Activated naive CD4-positive, alpha-beta T cell treated with anti-CD3 and anti-CD28 coated beads for 36 hours (primary cell): Measurements from ENCODE around the gene JDP2. TPM values are rescaled to one million over a fixed set of nuclear protein-coding genes. Genes with fewer than 3 reads are reported as not detected.
"Not testable (repeated sequence)": the region's sequence is repeated elsewhere in the genome, so short reads cannot be mapped to it uniquely, and the experiment has no call there.

ENCODE experiments used
- CTCF ChIA-PET: fragments of 350-600 bp; sonication (Branson Sonifier 250); formaldehyde crosslinking; loops from one replicate; lab custom pipeline; 2021; ENCODE audit warnings: antibody characterized with exemption; lab: Charles Lee
- DNase-seq: peaks from one replicate; pipeline ENCODE4 v3.0.0-alpha.2; 2020
- H3K27ac Mint-ChIP-seq: one replicate; pipeline ENCODE4 v1.8.0; 2021; ENCODE audit warnings: mild to moderate bottlenecking, mixed read lengths
- H3K27me3 Mint-ChIP-seq: one replicate; pipeline ENCODE4 v1.8.0; 2021; ENCODE audit warnings: low read depth, mixed read lengths
- H3K36me3 Mint-ChIP-seq: one replicate; pipeline ENCODE4 v1.8.0; 2021; ENCODE audit warnings: low read depth, mixed read lengths
- H3K4me1 Mint-ChIP-seq: one replicate; pipeline ENCODE4 v1.8.0; 2021; ENCODE audit warnings: low read depth, mixed read lengths
- H3K4me3 Mint-ChIP-seq: one replicate; pipeline ENCODE4 v1.8.0; 2021; ENCODE audit warnings: mild to moderate bottlenecking, moderate library complexity, mixed read lengths
- H3K9me3 Mint-ChIP-seq: one replicate; pipeline ENCODE4 v1.8.0; 2021; ENCODE audit warnings: mixed read lengths
- intact Hi-C: fragments of 100-400 bp; cut with micrococcal nuclease; formaldehyde crosslinking; loops from one replicate; pipeline ENCODE4 v1.15.1; 2023
- total RNA-seq, 2 experiments: library from RNA; stranded (reverse); gene quantifications; one replicate each; pipeline ENCODE4 v1.2.3, GENCODE V29; 2021

Gene JDP2
- total RNA-seq, 2 experiments from 2014 or later, result 2.8 to 3.2 TPM

DNA sequence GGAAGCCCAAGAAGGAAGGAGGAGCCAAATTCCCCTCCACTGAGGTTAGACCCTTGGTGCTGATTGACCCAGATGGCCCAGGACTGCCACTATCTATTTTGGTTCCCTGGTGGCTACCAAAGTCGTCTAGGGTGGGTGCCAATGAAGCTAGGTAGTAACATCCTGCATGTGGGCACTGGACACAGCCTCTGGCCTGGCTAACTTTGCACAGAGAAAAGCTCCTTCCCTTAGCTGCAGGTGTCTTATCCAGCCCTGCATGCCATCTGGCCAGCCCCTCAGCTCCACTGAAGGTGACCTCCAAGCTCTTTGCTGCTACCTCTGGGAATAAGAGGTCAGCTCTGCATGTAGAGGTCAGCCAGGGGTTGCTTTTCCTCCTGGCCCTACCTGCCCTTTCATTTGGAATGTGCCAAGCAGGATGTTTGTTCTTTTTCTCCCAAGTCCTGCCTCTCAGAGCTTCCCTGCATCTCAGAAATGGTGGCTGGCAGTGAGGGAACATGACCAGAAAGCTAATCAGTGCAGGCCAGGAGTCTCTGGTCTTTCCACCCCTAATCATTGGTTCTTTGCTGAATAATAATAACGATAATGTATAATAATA is 34.0 kb downstream of the JDP2 start:
- CTCF ChIA-PET, result no interaction called here
- Mint-ChIP-seq H3K9me3 (no peaks in the 10 kb centered on the region), H3K4me1 (no peaks in the 10 kb centered on the region), H3K36me3 (no peaks in the 10 kb centered on the region), H3K27ac (no peak overlapping the region), H3K27me3 (no peaks in the 10 kb centered on the region), H3K4me3 (no peak overlapping the region)
- intact Hi-C loops, result no loop called here
- no peak for DNase-seq

DNA sequence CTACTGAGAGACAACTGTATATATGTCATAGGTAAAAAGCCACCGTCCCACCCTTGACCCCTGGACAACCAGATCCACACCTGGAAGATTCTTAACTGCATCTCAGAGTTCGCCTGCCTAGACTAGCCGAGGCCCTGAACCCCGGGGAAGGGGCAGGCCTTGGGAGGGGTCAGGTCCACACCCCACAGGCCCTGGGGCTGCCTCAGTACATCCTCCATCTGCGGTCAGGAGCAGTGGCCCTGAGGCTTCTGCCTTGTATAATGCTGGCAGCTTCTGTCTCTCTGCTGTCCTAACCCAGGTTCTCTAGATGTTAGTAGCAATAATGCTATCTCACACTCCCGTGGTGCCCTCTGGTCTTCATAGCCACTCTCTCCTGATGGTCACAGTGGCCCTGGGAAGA is 36.8 kb downstream of the JDP2 start:
- no peaks in the 10 kb centered on the region for H3K4me1 Mint-ChIP-seq
- no peak overlapping the region for H3K27ac Mint-ChIP-seq
- H3K9me3 Mint-ChIP-seq, result no peaks in the 10 kb centered on the region
- intact Hi-C loops, result no loop called here
- H3K27me3 Mint-ChIP-seq, result no peaks in the 10 kb centered on the region
- CTCF ChIA-PET, result interaction anchor here (1.0 kb wide), 1 partner anchor 189 kb away, joined by 3 read pairs; no protein-coding TSS in a partner anchor
- no peak overlapping the region for H3K4me3 Mint-ChIP-seq
- no peaks in the 10 kb centered on the region for H3K36me3 Mint-ChIP-seq
- no peak for DNase-seq

DNA sequence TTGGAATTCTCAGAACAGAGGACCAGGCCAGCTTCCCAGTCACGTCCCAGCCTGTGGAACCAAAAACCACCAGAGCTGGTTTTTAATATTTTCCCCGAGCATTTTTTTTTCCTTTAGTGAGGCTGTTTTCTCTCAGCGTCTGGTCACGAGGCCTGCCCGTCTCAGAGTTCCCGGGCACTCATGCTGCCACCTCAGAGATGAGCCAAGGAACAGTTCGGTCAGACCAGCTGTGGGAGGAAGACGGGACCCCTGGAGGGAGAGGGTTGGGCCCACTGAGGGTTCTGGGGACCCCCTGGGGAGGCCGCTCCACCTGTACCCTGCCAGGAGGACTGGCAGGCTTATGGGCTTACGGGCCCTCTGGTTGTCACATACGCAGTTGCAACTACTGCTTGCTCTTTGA is 39.9 kb downstream of the JDP2 start:
- Mint-ChIP-seq H3K9me3 (no peaks in the 10 kb centered on the region), H3K4me3 (no peak overlapping the region), H3K27me3 (no peaks in the 10 kb centered on the region), H3K36me3 (no peaks in the 10 kb centered on the region), H3K27ac (no peak overlapping the region), H3K4me1 (no peaks in the 10 kb centered on the region)
- intact Hi-C loops, result no loop called here
- DNase-seq, result no peak
- CTCF ChIA-PET, result no interaction called here

DNA sequence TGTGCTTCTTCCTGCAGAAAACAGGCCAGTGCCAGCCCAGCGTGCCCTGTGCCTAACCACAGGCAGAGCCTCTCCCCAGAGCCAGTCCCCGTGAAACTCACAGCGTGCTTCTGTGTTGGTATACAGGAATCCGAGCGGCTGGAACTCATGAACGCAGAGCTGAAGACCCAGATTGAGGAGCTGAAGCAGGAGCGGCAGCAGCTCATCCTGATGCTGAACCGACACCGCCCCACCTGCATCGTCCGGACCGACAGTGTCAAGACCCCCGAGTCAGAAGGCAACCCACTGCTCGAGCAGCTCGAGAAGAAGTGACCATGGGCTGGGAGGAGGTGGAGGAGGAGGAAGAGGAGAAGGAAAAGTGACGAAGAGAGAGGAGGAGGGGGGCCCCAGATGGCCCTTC is 41.3 kb downstream of the JDP2 start:
- Mint-ChIP-seq H3K27me3 (no peaks in the 10 kb centered on the region), H3K4me1 (no peaks in the 10 kb centered on the region), H3K36me3 (no peaks in the 10 kb centered on the region), H3K27ac (no peak overlapping the region), H3K9me3 (no peaks in the 10 kb centered on the region), H3K4me3 (no peak overlapping the region)
- no peak for DNase-seq
- CTCF ChIA-PET, result interaction anchor here (0.6 kb wide), 1 partner anchor 749 kb away, joined by 4 read pairs; no protein-coding TSS in a partner anchor
- intact Hi-C loops, result no loop called here

DNA sequence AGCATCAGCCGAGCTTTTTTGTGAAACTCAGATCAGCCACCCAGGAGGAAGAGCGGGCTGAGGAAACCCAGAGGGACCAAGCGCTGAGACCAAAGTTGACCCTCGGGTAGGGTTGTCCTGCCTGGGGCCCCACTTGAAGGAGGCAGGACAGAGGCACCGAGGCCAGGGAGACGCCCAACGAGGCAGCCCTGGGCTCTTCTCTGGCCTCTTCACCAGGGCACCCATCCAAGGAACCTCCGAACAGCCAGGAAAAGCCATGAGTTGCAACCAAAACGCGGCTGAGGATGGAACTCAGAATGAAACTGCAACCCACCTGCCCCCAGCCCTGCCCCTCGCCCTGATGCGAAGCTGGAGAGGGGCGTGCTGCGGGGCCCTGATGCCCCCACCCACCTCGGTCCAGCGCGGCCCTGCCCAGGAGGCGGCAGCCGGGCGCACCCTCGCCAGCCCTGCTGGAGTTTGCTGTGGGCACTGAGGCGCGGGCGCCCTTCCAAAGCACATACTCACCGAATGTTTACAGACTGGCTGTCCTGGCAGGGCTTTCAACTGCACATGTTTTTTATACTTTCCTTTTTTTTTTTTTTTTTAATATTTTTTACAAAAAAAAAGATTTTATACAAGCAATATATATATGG is 41.9 kb downstream of the JDP2 start:
- Mint-ChIP-seq H3K4me1 (no peaks in the 10 kb centered on the region), H3K36me3 (no peaks in the 10 kb centered on the region), H3K27ac (no peak overlapping the region), H3K9me3 (no peaks in the 10 kb centered on the region), H3K27me3 (no peaks in the 10 kb centered on the region), H3K4me3 (no peak overlapping the region)
- no peak for DNase-seq
- intact Hi-C loops, result no loop called here
- CTCF ChIA-PET, result no interaction called here

DNA sequence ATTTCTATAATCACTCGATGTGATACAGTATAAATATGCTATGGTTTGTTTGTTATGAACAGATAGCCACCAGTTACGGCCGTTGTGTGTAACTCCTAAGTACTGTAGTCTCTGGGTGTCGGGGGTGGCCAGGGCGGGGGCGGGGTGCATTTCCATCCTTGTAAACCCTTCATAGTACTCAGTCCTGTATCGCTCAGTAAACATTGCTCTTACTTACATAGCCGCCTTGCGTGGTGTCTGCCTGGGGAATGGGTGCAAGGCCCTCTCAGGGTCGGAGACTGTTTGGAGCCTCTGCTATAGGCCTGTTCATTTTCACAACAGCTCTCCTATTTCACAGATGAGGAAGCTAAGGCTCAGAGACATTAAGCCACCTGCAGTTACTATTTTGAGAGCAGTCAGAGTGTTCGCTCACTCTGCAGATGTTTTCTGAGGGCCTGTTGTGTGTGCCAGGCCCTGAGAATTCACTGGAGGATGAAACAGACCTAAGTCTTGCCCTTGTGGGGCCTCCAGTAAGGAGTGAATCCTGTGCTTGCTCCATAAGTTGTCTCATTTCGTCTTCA is 42.5 kb downstream of the JDP2 start:
- Mint-ChIP-seq H3K4me1 (no peaks in the 10 kb centered on the region), H3K9me3 (no peaks in the 10 kb centered on the region), H3K4me3 (no peak overlapping the region), H3K27ac (no peak overlapping the region), H3K27me3 (peaks cover under 1% of the 10 kb centered on the region), H3K36me3 (no peaks in the 10 kb centered on the region)
- intact Hi-C loops, result no loop called here
- CTCF ChIA-PET, result no interaction called here
- no peak for DNase-seq

DNA sequence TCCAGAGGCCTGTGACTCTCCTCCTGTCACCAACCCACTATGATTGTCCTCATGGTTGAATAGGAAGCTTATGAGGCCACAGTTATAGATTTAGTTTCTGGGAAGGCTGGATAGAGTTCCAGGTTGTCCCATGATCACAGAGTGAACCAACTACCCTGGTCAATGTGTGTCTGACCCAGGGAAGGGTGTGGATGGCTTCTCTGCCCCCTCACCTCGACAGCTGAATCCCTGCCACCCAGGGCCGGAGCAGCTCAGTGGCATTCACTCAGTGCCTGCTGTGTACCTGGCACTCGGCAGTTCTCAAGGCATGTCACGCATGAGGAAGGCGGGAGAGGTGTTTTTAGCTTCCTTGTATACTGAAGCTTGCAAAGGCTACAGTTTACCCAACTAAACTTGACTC is 43.2 kb downstream of the JDP2 start:
- CTCF ChIA-PET, result no interaction called here
- Mint-ChIP-seq H3K27ac (no peak overlapping the region), H3K9me3 (no peaks in the 10 kb centered on the region)

DNA sequence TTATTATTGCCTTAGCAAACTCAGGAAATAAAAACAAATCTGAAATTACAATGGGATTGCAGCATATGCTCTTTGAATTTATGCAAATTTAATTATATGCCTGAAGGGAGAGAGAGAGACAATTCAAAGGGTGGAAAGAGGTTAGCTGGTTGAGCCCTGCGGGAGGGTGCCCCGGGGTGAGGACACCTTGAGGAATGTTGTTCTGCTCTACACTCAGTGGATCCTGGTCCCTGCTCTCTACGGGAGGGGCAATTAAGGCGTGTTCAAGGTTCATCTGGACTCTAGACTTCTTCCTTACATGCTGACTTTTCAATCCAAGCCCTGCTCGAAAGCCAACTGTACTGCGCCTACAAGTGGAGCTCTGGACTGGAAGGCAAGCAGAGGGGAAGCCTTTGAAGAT is 46.3 kb downstream of the JDP2 start:
- H3K4me1 Mint-ChIP-seq, DNase-seq, H3K27me3 Mint-ChIP-seq, intact Hi-C loops, H3K27ac Mint-ChIP-seq, CTCF ChIA-PET, H3K9me3 Mint-ChIP-seq, H3K4me3 Mint-ChIP-seq, H3K36me3 Mint-ChIP-seq: not testable (repeated sequence)

More for the DNA sequence above, 43.2 kb downstream of the JDP2 start:
- intact Hi-C loops, result no loop called here
- no peak for DNase-seq
- H3K4me1 Mint-ChIP-seq, result no peaks in the 10 kb centered on the region
- peaks cover 3% of the 10 kb centered on the region for H3K27me3 Mint-ChIP-seq
- no peak overlapping the region for H3K4me3 Mint-ChIP-seq
- H3K36me3 Mint-ChIP-seq, result no peaks in the 10 kb centered on the region

DNA sequence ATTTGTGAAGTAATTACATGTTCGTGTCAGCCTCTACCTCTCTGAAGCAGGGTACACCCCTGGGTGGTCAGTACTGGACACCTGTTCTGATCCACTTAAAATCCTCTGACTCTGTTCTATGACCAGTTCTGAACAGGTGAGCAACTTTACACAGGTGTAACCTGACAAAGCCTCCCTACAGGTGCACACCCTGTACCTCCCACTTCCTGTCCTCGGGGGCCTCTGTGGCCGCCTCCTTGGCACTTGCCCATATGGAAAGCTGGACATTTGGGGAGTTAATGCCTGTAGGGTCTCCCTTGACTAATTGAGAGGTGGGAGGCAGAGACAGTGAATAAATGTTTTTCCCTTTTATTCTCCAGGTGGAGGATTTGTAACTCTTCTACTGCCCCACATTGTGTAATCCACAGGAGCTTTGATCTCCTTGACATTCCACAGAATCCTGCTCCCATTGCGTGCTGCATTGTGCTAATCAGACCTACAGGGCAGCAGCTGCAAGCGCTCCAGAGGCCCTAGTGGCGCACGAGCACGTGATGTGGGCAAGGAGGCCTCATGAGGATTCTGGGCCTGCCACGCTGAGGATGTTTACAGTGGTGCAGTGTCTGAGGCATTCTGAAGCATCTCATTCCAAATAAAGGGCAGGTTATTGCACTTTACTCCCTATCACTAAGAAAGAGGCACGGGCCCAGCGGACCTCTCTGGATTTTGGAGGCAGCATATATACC is 48.6 kb downstream of the JDP2 start:
- intact Hi-C loops, result no loop called here
- CTCF ChIA-PET, result interaction anchor here (1.2 to 2.4 kb wide), 2 partner anchors 13 to 182 kb away, joined by 4 to 12 read pairs; no protein-coding TSS in a partner anchor
- Mint-ChIP-seq H3K36me3 (no peaks in the 10 kb centered on the region), H3K9me3 (no peaks in the 10 kb centered on the region), H3K27me3 (peaks cover 3% of the 10 kb centered on the region), H3K4me1 (no peaks in the 10 kb centered on the region), H3K27ac (no peak overlapping the region), H3K4me3 (no peak overlapping the region)
- DNase-seq, result no peak

DNA sequence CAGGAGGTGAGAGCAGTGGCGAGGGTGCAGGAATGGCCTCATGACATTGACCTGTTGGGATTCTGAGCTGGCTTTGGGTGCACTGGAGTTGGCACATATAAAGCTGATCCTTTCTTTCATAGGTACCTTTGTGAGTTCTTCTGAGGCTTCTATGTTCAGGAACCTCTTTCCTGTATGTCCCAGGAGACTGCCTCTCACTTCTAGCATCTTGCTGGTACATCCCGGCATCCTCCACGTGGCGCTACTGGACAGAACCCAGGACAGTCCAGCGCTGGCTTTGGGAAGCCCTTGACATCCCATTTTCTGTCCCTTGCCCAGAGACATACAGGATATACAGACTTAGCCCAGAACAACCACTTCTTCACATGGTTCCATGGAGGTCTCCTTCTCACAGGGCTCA is 50.1 kb downstream of the JDP2 start:
- no peaks in the 10 kb centered on the region for H3K4me1 Mint-ChIP-seq
- intact Hi-C loops, result no loop called here
- no peak overlapping the region for H3K4me3 Mint-ChIP-seq
- H3K36me3 Mint-ChIP-seq, result no peaks in the 10 kb centered on the region
- peaks cover 3% of the 10 kb centered on the region for H3K27me3 Mint-ChIP-seq
- CTCF ChIA-PET, result interaction anchor here (2.4 kb wide), 1 partner anchor 12 kb away, joined by 12 read pairs; no protein-coding TSS in a partner anchor
- DNase-seq, result no peak
- no peak overlapping the region for H3K27ac Mint-ChIP-seq
- H3K9me3 Mint-ChIP-seq, result no peaks in the 10 kb centered on the region

DNA sequence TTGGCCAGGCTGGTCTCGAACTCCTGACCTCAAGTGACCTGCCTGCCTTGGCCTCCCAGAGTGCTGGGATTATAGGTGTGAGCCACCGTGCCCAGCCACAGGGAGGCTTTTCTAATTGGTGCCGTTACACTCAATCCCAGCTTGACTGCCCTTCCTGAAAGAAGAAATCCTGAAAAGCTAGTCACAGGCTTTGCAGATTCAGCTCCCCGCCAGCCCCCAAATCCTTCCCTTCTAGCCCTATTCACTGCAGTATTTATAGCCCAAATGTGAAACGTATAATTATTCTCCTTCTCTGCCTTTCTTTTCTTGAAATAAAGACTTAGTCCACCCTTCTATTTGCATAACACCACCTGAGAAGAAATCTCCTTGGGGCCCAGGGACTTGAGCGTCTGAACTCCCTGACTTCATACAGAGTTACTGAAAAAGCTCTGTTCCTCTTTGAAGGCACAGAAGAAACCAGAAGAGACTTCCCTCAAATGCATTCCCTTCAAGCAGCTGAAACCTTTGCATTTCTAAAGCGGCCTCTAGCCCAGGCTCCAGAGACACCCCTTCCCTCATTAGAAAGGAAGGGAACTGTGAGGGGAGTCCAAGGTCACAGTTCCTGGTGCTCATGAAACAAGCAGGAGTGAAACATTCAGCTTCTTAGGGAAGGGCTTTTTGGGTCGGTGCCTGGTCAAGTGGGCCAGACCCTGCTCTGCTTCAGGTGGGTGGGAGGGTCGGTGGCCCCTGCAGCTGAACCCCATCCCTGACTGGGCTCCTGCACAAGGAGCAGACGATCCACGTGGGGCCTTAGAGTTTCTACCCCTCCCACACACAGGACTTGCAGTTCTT is 52.2 kb downstream of the JDP2 start:
- DNase-seq, result no peak
- Mint-ChIP-seq H3K4me1 (no peaks in the 10 kb centered on the region), H3K36me3 (no peaks in the 10 kb centered on the region), H3K27me3 (peaks cover 3% of the 10 kb centered on the region), H3K27ac (no peak overlapping the region), H3K9me3 (no peaks in the 10 kb centered on the region), H3K4me3 (no peak overlapping the region)
- CTCF ChIA-PET, result interaction anchor here (0.6 to 1.5 kb wide), 6 partner anchors 9 to 174 kb away, joined by 3 to 4 read pairs (median 3); no protein-coding TSS in a partner anchor
- intact Hi-C loops, result no loop called here

DNA sequence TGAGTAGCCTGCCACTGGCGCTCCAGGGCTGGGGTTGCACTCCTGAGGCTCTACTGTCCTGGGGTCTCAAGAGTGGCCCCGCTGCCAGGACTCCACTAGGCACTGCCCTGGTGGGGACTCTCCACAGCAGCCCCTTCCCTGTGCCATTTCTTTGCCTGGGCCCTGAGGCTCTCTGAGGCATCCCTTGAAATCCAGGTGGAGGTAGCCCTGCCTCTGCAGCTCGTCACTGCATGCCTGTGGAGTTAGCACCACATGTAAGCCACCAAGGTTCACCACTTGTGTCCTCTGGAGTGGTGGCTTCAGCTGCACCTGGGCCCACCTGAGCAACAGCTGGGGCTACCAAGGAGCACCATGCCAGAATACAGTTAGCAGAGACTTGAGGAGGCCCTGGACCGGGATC is 54.5 kb downstream of the JDP2 start:
- H3K9me3 Mint-ChIP-seq, result no peaks in the 10 kb centered on the region
- intact Hi-C loops, result no loop called here
- no peaks in the 10 kb centered on the region for H3K36me3 Mint-ChIP-seq
- DNase-seq, result no peak
- H3K4me1 Mint-ChIP-seq, result peaks cover 13% of the 10 kb centered on the region
- H3K4me3 Mint-ChIP-seq, result no peak overlapping the region
- CTCF ChIA-PET, result interaction anchor here (1.2 kb wide), 1 partner anchor 28 kb away, joined by 3 read pairs; no protein-coding TSS in a partner anchor
- peaks cover 3% of the 10 kb centered on the region for H3K27me3 Mint-ChIP-seq
- no peak overlapping the region for H3K27ac Mint-ChIP-seq
